ENCODE results near the gene PCDH9.
A peak's percentile ranks its signal among the peaks of the same experiment; 100 is the strongest.
"Not testable (repeated sequence)": the region's sequence is repeated elsewhere in the genome, so short reads cannot be mapped to it uniquely, and the experiment has no call there.

Gene PCDH9

DNA sequence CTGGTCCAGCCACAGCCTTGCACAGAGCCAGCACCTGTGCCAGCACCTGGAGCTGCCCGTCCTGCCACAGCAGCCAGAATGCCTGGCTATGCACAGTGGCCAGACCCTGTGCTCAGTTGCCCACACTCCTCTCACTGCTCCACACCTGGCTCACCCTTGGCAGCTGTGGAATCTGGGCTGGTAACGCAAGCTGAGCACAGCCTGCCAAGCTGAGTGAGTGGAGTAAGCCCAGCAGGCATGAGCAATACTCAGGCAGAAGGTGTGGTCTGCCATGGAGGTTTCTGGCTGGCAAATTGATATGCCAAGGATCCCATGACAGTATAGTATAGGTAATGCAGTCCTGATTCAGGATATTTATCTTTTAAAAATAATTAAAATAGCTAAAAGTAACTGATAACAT is 122.2 kb downstream of the PCDH9 start:
- Histone ChIP-seq H2AFZ (ENCODE audit: low read length, unreplicated experiment) (no peak overlapping the region), H3K4me3 (ENCODE audit: low read depth, low read length) (no peak overlapping the region), H3K79me2 (ENCODE audit: control insufficient read depth, insufficient read depth, low read length, unreplicated experiment) (no peaks in the 10 kb centered on the region), H3K27ac (ENCODE audit: low read depth, low read length) (no peak overlapping the region), H3K4me1 (ENCODE audit: control insufficient read depth, insufficient read depth, low read length, unreplicated experiment) (no peaks in the 10 kb centered on the region), H3K36me3 (ENCODE audit: insufficient read depth, low read length) (no peaks in the 10 kb centered on the region), H3K27me3 (ENCODE audit: insufficient read depth, low read length) (no peaks in the 10 kb centered on the region)

DNA sequence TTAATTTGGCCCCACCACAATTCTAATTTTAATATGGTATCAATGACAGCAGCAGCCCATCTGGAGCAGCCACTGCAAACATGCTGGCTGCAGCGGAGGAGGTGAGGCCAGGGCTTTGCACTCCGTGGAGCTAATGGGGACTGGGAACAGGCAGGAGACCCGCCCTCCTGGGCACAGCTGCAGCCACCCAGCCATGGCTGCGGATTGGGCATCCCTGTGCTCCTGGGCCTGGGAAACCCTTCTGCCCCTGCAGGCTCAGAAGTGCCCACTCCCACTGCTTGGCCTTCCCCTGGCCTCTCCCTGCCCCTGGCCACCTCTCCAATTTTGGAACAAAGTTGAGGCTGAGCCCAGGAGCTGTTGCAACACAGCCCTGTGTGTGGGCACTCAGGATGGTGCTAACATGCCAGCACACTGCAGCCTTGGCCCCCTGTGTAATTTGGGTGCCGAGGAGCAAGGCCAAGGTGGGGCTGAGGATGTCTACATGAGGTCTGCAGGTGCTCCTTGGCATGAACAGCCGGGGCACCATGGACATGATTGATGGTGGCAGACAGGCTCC is 123.6 kb downstream of the PCDH9 start:
- Histone ChIP-seq H3K79me2 (ENCODE audit: control insufficient read depth, insufficient read depth, low read length, unreplicated experiment) (no peaks in the 10 kb centered on the region), H2AFZ (ENCODE audit: low read length, unreplicated experiment) (no peak overlapping the region), H3K27ac (ENCODE audit: low read depth, low read length) (no peak overlapping the region), H3K27me3 (ENCODE audit: insufficient read depth, low read length) (no peaks in the 10 kb centered on the region), H3K4me1 (ENCODE audit: control insufficient read depth, insufficient read depth, low read length, unreplicated experiment) (no peaks in the 10 kb centered on the region), H3K4me3 (ENCODE audit: low read depth, low read length) (no peak overlapping the region), H3K36me3 (ENCODE audit: insufficient read depth, low read length) (no peaks in the 10 kb centered on the region)

DNA sequence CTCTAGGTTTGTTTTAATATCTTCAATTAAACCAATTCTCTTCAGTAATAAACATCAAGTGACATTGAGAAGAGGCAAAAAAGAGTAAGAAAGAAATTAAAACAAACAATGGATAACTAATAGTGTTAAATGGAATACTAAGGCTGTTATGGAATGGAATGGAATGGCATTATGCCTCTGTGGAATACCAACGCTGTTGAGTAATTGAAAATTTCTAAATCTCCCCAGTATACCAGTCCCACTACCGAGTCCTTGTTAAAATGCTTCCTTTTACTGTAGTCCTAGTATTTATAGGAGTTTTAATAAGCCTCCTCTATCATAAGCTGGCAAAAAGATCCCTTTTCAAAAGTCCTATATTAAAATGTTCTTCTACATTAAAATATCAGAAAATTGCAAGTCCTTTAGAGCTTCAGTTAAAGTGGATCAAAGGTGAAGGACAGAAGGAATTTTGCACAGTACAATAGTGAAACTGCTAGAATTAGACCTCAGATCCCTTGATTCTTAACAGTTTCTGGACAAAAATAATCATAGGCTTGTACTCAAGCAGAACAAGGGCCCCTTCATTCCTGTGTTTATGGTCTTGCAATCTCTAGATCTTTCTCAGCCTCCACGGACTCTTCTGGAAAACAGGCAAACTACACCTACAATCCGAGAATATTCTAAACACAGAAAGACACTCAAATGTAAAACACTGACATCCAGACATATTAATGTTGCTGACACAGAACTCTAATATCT is 128.2 kb downstream of the PCDH9 start:
- H3K27ac ChIP-seq (ENCODE audit: low read depth, low read length): no peak overlapping the region

DNA sequence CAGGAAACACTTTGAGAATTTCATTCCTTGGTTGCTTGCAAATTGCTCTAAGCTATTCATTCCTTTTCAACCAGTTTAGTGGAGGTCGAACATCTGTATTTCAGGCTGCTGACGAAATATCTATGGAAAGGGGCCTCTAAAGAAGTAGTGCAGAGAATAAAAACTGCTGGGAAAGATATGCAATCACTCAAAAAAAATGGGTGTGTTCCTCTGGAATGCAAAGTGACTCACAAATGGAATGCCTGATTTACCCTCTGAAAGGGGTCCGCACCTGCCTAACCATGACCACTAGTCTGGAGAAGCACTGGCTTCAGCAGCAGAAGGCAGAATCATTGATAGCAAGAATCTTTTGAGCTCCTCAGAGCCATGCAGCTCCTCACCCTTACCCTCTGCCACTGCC is 129.4 kb downstream of the PCDH9 start:
- Histone ChIP-seq H3K27me3 (ENCODE audit: insufficient read depth, low read length) (no peaks in the 10 kb centered on the region), H3K4me1 (ENCODE audit: control insufficient read depth, insufficient read depth, low read length, unreplicated experiment) (no peaks in the 10 kb centered on the region), H3K4me3 (ENCODE audit: low read depth, low read length) (no peak overlapping the region), H3K27ac (ENCODE audit: low read depth, low read length) (no peak overlapping the region), H3K36me3 (ENCODE audit: insufficient read depth, low read length) (no peaks in the 10 kb centered on the region), H3K79me2 (ENCODE audit: control insufficient read depth, insufficient read depth, low read length, unreplicated experiment) (no peaks in the 10 kb centered on the region), H2AFZ (ENCODE audit: low read length, unreplicated experiment) (no peak overlapping the region)

More for the DNA sequence above, 128.2 kb downstream of the PCDH9 start:
- no peak overlapping the region for H2AFZ ChIP-seq (ENCODE audit: low read length, unreplicated experiment)
- H3K4me1 ChIP-seq (ENCODE audit: control insufficient read depth, insufficient read depth, low read length, unreplicated experiment): no peaks in the 10 kb centered on the region
- no peaks in the 10 kb centered on the region for H3K79me2 ChIP-seq (ENCODE audit: control insufficient read depth, insufficient read depth, low read length, unreplicated experiment)
- H3K27me3 ChIP-seq (ENCODE audit: insufficient read depth, low read length): no peaks in the 10 kb centered on the region
- H3K36me3 ChIP-seq (ENCODE audit: insufficient read depth, low read length): no peaks in the 10 kb centered on the region
- H3K4me3 ChIP-seq (ENCODE audit: low read depth, low read length): peak overlapping the region; percentile 48

DNA sequence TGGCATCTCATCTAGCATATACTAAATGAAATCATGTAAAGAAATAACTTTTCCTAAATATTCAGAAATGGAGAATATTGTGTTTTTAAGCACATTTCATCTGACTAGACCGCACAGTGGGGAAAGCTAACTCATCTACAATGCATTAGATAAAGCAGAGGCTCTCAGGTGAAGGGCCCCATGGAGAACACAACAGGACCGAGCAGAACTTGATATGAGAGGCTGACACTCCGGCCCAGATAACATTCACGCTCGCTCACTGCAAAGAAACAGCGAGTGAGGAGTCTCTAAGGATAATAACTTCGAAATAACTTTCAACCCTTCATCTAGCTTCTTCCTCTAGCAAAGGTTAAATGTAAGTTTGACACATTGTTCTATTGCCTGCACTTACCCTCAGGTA is 130.6 kb downstream of the PCDH9 start:
- no peaks in the 10 kb centered on the region for H3K79me2 ChIP-seq (ENCODE audit: control insufficient read depth, insufficient read depth, low read length, unreplicated experiment)
- no peak overlapping the region for H2AFZ ChIP-seq (ENCODE audit: low read length, unreplicated experiment)
- no peaks in the 10 kb centered on the region for H3K27me3 ChIP-seq (ENCODE audit: insufficient read depth, low read length)
- no peaks in the 10 kb centered on the region for H3K36me3 ChIP-seq (ENCODE audit: insufficient read depth, low read length)
- H3K4me1 ChIP-seq (ENCODE audit: control insufficient read depth, insufficient read depth, low read length, unreplicated experiment): no peaks in the 10 kb centered on the region
- no peak overlapping the region for H3K27ac ChIP-seq (ENCODE audit: low read depth, low read length)
- H3K4me3 ChIP-seq (ENCODE audit: low read depth, low read length): no peak overlapping the region

DNA sequence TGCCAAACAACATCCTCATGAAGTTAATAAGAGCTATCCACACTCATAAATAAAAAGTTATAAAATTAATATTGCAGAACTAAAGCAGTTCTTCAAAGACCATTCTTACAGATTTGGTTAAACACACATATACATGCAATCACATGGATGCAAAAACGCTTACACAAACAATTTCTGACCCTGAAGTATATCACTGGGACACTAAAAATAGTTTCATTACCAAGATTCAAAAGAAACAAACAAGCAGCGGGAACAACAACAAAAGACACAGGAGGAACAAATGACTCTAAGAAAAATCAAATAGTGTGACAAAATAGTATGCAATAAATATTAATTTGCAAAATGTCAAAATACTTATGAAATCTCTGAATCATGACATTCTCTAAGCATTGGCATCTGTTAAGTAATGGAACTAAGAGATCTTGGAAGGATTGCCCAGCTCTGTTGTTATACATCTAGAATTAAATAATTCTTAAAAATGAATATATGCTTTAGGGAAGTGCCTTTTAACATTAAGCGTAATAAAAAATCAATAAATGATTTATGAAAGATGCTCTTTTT is 132.2 kb downstream of the PCDH9 start:
- H3K27me3 ChIP-seq (ENCODE audit: insufficient read depth, low read length): no peaks in the 10 kb centered on the region
- no peaks in the 10 kb centered on the region for H3K79me2 ChIP-seq (ENCODE audit: control insufficient read depth, insufficient read depth, low read length, unreplicated experiment)
- H3K4me3 ChIP-seq (ENCODE audit: low read depth, low read length): no peak overlapping the region
- H3K27ac ChIP-seq (ENCODE audit: low read depth, low read length): no peak overlapping the region
- H3K4me1 ChIP-seq (ENCODE audit: control insufficient read depth, insufficient read depth, low read length, unreplicated experiment): no peaks in the 10 kb centered on the region
- H3K36me3 ChIP-seq (ENCODE audit: insufficient read depth, low read length): no peaks in the 10 kb centered on the region
- no peak overlapping the region for H2AFZ ChIP-seq (ENCODE audit: low read length, unreplicated experiment)

DNA sequence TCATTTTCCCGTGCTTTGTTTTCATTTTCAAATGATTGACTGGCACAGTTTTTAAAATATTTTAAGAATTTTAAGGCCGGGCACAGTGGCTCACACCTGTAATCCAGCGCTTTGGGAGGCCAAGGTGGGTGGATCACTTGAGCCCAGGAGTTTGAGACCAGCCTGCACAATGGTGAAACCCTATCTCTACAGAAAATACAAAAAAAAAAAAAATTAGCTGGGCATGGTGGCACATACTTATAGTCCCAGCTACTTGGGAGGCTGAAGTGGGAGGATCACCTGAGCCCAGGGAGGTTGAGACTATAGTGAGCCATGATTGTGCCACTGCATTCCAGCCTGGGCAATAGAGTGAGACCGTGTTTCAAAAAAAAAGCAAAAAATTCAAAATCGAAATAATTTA is 133.2 kb downstream of the PCDH9 start:
- H3K4me3 ChIP-seq (ENCODE audit: low read depth, low read length); H2AFZ ChIP-seq (ENCODE audit: low read length, unreplicated experiment); H3K27me3 ChIP-seq (ENCODE audit: insufficient read depth, low read length); H3K27ac ChIP-seq (ENCODE audit: low read depth, low read length); H3K36me3 ChIP-seq (ENCODE audit: insufficient read depth, low read length); H3K79me2 ChIP-seq (ENCODE audit: control insufficient read depth, insufficient read depth, low read length, unreplicated experiment); H3K4me1 ChIP-seq (ENCODE audit: control insufficient read depth, insufficient read depth, low read length, unreplicated experiment): not testable (repeated sequence)

DNA sequence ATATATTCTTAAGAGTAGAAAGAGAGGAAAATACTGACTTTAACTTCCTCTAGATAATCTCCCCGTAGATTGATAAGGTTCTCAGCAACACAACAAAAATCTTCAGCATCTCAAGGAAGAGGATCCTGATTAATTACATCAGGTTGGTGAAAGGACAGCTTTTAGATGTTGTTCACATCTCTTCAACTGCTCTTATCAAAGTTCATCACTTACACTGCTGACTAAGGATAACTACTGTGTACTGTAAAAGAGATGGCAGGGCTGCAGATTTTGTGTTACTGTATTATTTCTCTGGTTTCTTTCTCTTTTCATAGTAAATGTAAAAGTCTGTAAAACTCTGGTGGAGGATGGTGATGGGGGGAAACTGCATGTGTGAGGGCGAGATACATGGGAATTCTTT is 133.7 kb downstream of the PCDH9 start:
- no peaks in the 10 kb centered on the region for H3K4me1 ChIP-seq (ENCODE audit: control insufficient read depth, insufficient read depth, low read length, unreplicated experiment)
- H3K27me3 ChIP-seq (ENCODE audit: insufficient read depth, low read length): no peaks in the 10 kb centered on the region
- H3K4me3 ChIP-seq (ENCODE audit: low read depth, low read length): no peak overlapping the region
- H3K36me3 ChIP-seq (ENCODE audit: insufficient read depth, low read length): no peaks in the 10 kb centered on the region
- no peaks in the 10 kb centered on the region for H3K79me2 ChIP-seq (ENCODE audit: control insufficient read depth, insufficient read depth, low read length, unreplicated experiment)
- no peak overlapping the region for H3K27ac ChIP-seq (ENCODE audit: low read depth, low read length)
- H2AFZ ChIP-seq (ENCODE audit: low read length, unreplicated experiment): no peak overlapping the region

DNA sequence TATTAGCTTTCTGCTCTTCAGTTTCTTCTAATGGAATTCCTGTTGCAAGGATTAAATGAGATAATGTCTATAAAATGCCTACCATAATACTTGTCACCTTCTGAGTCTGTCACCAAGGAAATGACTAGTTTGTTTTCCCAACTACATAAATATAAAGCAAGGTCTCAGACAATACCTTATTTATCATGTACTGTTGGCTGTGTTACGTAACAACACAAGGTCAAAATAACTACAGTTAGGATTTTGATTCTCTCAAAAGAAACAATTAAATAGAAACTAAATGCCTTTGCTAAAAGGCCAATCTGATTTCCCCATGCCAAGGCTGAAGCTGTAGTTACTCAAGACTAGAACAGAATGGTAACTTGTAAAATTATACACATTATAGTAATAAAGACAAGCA is 134.5 kb downstream of the PCDH9 start:
- H3K79me2 ChIP-seq (ENCODE audit: control insufficient read depth, insufficient read depth, low read length, unreplicated experiment): no peaks in the 10 kb centered on the region
- H3K36me3 ChIP-seq (ENCODE audit: insufficient read depth, low read length): no peaks in the 10 kb centered on the region
- H3K4me1 ChIP-seq (ENCODE audit: control insufficient read depth, insufficient read depth, low read length, unreplicated experiment): no peaks in the 10 kb centered on the region
- no peak overlapping the region for H2AFZ ChIP-seq (ENCODE audit: low read length, unreplicated experiment)
- no peaks in the 10 kb centered on the region for H3K27me3 ChIP-seq (ENCODE audit: insufficient read depth, low read length)
- no peak overlapping the region for H3K4me3 ChIP-seq (ENCODE audit: low read depth, low read length)
- H3K27ac ChIP-seq (ENCODE audit: low read depth, low read length): no peak overlapping the region

DNA sequence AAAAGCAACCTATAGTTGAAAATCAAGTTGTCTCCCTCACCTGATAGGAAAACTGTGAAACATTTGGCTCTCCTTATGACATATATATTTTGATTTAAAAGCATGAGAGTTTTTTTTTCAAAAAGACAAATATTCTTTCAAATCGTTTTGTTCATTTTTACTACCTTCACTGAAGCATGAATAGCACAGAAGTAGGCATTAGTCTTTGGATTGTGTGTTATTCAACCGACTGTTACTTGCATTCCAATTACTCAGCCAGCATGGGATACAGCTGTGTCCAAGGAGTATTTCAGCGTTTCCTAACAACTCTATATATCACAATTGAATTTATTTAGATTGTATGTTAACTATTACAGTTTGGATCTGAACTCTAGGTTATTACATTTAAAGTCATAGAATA is 135.2 kb downstream of the PCDH9 start:
- Histone ChIP-seq H3K36me3 (ENCODE audit: insufficient read depth, low read length) (no peaks in the 10 kb centered on the region), H2AFZ (ENCODE audit: low read length, unreplicated experiment) (no peak overlapping the region), H3K27ac (ENCODE audit: low read depth, low read length) (no peak overlapping the region), H3K4me1 (ENCODE audit: control insufficient read depth, insufficient read depth, low read length, unreplicated experiment) (no peaks in the 10 kb centered on the region), H3K27me3 (ENCODE audit: insufficient read depth, low read length) (no peaks in the 10 kb centered on the region), H3K79me2 (ENCODE audit: control insufficient read depth, insufficient read depth, low read length, unreplicated experiment) (no peaks in the 10 kb centered on the region), H3K4me3 (ENCODE audit: low read depth, low read length) (no peak overlapping the region)

DNA sequence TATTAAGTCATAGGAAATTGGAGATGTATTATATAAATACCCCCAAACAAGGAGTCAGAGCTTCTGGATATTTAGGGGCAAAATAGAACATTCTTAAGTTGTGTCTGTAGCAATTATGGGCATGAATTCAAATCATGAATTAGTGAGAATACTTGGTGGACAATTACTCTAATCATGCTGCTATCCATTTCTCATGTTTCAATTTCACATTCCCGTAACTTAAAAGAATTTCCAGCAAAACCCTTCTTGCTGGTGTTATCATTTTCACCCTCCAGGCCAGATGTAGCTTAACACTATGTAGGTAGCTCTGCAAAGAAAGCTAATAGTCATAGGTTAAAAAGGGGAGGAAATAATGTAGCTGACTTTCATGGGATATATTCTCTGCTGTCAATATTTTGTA is 136.1 kb downstream of the PCDH9 start:
- Histone ChIP-seq H3K27ac (ENCODE audit: low read depth, low read length) (no peak overlapping the region), H2AFZ (ENCODE audit: low read length, unreplicated experiment) (no peak overlapping the region), H3K4me1 (ENCODE audit: control insufficient read depth, insufficient read depth, low read length, unreplicated experiment) (no peaks in the 10 kb centered on the region), H3K36me3 (ENCODE audit: insufficient read depth, low read length) (no peaks in the 10 kb centered on the region), H3K79me2 (ENCODE audit: control insufficient read depth, insufficient read depth, low read length, unreplicated experiment) (no peaks in the 10 kb centered on the region), H3K4me3 (ENCODE audit: low read depth, low read length) (no peak overlapping the region), H3K27me3 (ENCODE audit: insufficient read depth, low read length) (no peaks in the 10 kb centered on the region)
